CD4-positive, alpha-beta T cell treated with Interferon alpha-2 for 1 hour (primary cell): ENCODE measurements around the gene PLXNA1.

Source experiments
- DNase-seq, 2 donors: peaks; one replicate each; pipeline ENCODE4 v3.0.0-alpha.2; 2020 to 2022

Gene PLXNA1

GRCh38 chr3:127003175-127003555 is 20.2 kb downstream of the PLXNA1 start:
- DNase-seq = no peak

GRCh38 chr3:127003601-127004280 is 20.8 kb downstream of the PLXNA1 start:
- no peak for DNase-seq

GRCh38 chr3:127004641-127005397 is 21.9 kb downstream of the PLXNA1 start:
- DNase-seq = no peak

GRCh38 chr3:127005864-127006500 is 23.1 kb downstream of the PLXNA1 start:
- DNase-seq = no peak

- DNase-seq = no peak
These were observed 24.0 kb downstream of the PLXNA1 start for GRCh38 chr3:127006781-127007436.

- DNase-seq = no peak
These were observed 25.3 kb downstream of the PLXNA1 start for GRCh38 chr3:127008236-127008635.

GRCh38 chr3:127009531-127009930 is 26.6 kb downstream of the PLXNA1 start:
- DNase-seq = no peak

- DNase-seq = no peak
These were observed 28.5 kb downstream of the PLXNA1 start for GRCh38 chr3:127011270-127011992.

- DNase-seq = no peak
These were observed 29.2 kb downstream of the PLXNA1 start for GRCh38 chr3:127012091-127012490.

- no peak for DNase-seq
These were observed 30.3 kb downstream of the PLXNA1 start for GRCh38 chr3:127013181-127013580.

GRCh38 chr3:127013758-127014535 is 31.0 kb downstream of the PLXNA1 start:
- DNase-seq = no peak

- DNase-seq = no peak
These were observed 31.8 kb downstream of the PLXNA1 start for GRCh38 chr3:127014536-127015281.

GRCh38 chr3:127015282-127016042 is 32.5 kb downstream of the PLXNA1 start:
- DNase-seq = no peak

- no peak for DNase-seq
These were observed 33.1 kb downstream of the PLXNA1 start for GRCh38 chr3:127016043-127016343.

- no peak for DNase-seq
These were observed 33.5 kb downstream of the PLXNA1 start for GRCh38 chr3:127016461-127016860.

- no peak for DNase-seq
These were observed 34.3 kb downstream of the PLXNA1 start for GRCh38 chr3:127017229-127017628.

- no peak for DNase-seq
These were observed 34.9 kb downstream of the PLXNA1 start for GRCh38 chr3:127017781-127018180.

- no peak for DNase-seq
These were observed 35.5 kb downstream of the PLXNA1 start for GRCh38 chr3:127018306-127018828.

GRCh38 chr3:127019449-127019848 is 36.5 kb downstream of the PLXNA1 start:
- no peak for DNase-seq

- no peak for DNase-seq
These were observed 37.6 kb downstream of the PLXNA1 start for GRCh38 chr3:127020543-127020942.
